Measurements from ENCODE around the gene DNAH17. TPM values are rescaled to one million over a fixed set of nuclear protein-coding genes. Genes with fewer than 3 reads are reported as not detected.

DNAH17 gene
- total and polyA plus RNA-seq, 8 donors, result 0.64 to 7.2 (median 3.6) TPM

- DNase-seq (no peak), ATAC-seq (no peak)
- TF ChIP-seq, protein P1, sequence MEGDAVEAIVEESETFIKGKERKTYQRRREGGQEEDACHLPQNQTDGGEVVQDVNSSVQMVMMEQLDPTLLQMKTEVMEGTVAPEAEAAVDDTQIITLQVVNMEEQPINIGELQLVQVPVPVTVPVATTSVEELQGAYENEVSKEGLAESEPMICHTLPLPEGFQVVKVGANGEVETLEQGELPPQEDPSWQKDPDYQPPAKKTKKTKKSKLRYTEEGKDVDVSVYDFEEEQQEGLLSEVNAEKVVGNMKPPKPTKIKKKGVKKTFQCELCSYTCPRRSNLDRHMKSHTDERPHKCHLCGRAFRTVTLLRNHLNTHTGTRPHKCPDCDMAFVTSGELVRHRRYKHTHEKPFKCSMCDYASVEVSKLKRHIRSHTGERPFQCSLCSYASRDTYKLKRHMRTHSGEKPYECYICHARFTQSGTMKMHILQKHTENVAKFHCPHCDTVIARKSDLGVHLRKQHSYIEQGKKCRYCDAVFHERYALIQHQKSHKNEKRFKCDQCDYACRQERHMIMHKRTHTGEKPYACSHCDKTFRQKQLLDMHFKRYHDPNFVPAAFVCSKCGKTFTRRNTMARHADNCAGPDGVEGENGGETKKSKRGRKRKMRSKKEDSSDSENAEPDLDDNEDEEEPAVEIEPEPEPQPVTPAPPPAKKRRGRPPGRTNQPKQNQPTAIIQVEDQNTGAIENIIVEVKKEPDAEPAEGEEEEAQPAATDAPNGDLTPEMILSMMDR (IDR thresholded peaks at IDR 0.05), result no peak
- H3K27me3 ChIP-seq, result no peaks in the 10 kb centered on the region
- intact Hi-C loops (cut with DNase I), result no loop called here
- H3K4me3 ChIP-seq, result no peak overlapping the region
- no peaks in the 10 kb centered on the region for H3K9me3 ChIP-seq
- peaks cover 0 to 7% of the 10 kb centered on the region in 2 donors for H3K4me1 ChIP-seq
- H3K27ac ChIP-seq, result no peak overlapping the region
- H3K36me3 ChIP-seq, result no peaks in the 10 kb centered on the region
These were observed 1.3 kb downstream of the DNAH17 start for GRCh38 chr17:78575899-78576298.

GRCh38 chr17:78575340-78575739, 1.9 kb downstream of the DNAH17 start:
- intact Hi-C loops (cut with DNase I), result no loop called here
- Histone ChIP-seq H3K27me3 (no peaks in the 10 kb centered on the region), H3K36me3 (no peaks in the 10 kb centered on the region), H3K4me1 (peaks cover 0 to 7% of the 10 kb centered on the region in 2 donors), H3K27ac (no peak overlapping the region), H3K9me3 (no peaks in the 10 kb centered on the region), H3K4me3 (no peak overlapping the region)
- DNase-seq (no peak), ATAC-seq (no peak)
- TF ChIP-seq, protein P1 (IDR thresholded peaks at IDR 0.05), result no peak

DNA sequence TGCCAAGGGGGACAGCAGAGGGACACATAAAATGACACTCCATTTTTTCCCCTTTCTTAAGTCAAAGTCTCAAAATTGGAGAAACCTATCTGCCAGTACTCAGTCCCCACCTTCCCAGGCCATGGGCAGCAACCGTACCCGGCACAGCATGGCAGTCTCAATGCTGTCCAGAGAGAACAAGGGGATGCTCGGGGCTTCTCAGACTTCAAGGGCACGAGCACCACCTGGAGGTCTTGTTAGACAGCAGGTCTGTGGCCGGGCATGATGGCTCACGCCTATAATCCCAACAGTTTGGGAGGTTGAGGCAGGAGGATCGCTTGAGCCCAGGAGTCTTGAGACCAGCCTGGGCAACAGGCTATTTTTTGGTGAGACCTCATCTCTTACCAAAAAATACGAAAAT, 3.2 kb downstream of the DNAH17 start:
- no peak for DNase-seq
- H3K4me1 ChIP-seq, result peaks cover 0 to 7% of the 10 kb centered on the region in 2 donors
- H3K4me3 ChIP-seq, result no peak overlapping the region
- no peak for ATAC-seq
- intact Hi-C loops (cut with DNase I), result no loop called here
- no peaks in the 10 kb centered on the region for H3K36me3 ChIP-seq
- TF ChIP-seq, protein P1 (IDR thresholded peaks at IDR 0.05), result no peak
- no peaks in the 10 kb centered on the region for H3K27me3 ChIP-seq
- H3K9me3 ChIP-seq, result no peaks in the 10 kb centered on the region
- no peak overlapping the region for H3K27ac ChIP-seq

GRCh38 chr17:78572239-78573205, 4.7 kb downstream of the DNAH17 start:
- Histone ChIP-seq H3K27me3 (no peaks in the 10 kb centered on the region), H3K4me3 (no peak overlapping the region), H3K9me3 (no peaks in the 10 kb centered on the region), H3K36me3 (no peaks in the 10 kb centered on the region), H3K4me1 (peaks cover 0 to 12% of the 10 kb centered on the region in 2 donors), H3K27ac (no peak overlapping the region)
- intact Hi-C loops (cut with DNase I), result no loop called here
- ATAC-seq (no peak), DNase-seq (no peak)
- TF ChIP-seq, protein P1 (IDR thresholded peaks at IDR 0.05), result no peak

DNA sequence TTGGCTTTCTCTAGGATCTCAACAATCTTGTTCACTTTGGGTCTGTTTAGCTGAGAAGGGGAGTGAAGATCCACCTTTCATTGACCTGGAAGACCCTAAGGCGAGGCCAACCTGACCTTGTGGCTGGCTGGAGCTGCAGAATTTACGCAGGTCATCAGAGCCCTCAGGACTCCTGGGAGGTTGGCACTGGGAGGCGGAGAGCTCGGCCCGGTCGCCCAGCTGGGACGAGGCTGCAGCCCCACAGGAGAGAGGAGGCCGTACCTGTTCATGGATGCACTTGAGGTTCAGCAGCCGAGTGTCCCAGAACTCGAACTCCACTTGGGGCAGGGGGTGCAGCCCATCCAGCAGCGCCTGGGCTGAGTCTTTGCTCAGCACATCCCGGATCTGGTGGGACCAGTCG, 5.9 kb downstream of the DNAH17 start:
- Histone ChIP-seq H3K27me3 (no peaks in the 10 kb centered on the region), H3K27ac (no peak overlapping the region), H3K4me1 (peaks cover 0 to 12% of the 10 kb centered on the region in 2 donors), H3K4me3 (no peak overlapping the region), H3K9me3 (no peaks in the 10 kb centered on the region), H3K36me3 (no peaks in the 10 kb centered on the region)
- intact Hi-C loops (cut with DNase I), result no loop called here
- no peak for DNase-seq
- no peak for ATAC-seq
- TF ChIP-seq, protein P1 (IDR thresholded peaks at IDR 0.05), result no peak
